Measurements from ENCODE around the gene RLN3.
A peak's percentile ranks its signal among the peaks of the same experiment; 100 is the strongest.
"Not testable (repeated sequence)": the region's sequence is repeated elsewhere in the genome, so short reads cannot be mapped to it uniquely, and the experiment has no call there.

The RLN3 gene

GRCh38 chr19:14022469-14022868, 5.5 kb upstream of the RLN3 start:
- DNase-seq: no peak

- DNase-seq: peak; percentile 54
These were observed 4.3 kb upstream of the RLN3 start for GRCh38 chr19:14023404-14024235.

GRCh38 chr19:14026652-14027192, 1.2 kb upstream of the RLN3 start:
- DNase-seq: not testable (repeated sequence)

GRCh38 chr19:14028901-14029300, 953 bp downstream of the RLN3 start:
- no peak for DNase-seq

GRCh38 chr19:14030997-14031718, 3.2 kb downstream of the RLN3 start:
- DNase-seq: no peak

- no peak for DNase-seq
These were observed 4.0 kb downstream of the RLN3 start, which contains the start of gene IL27RA for GRCh38 chr19:14031719-14032480. TSS of gene IL27RA (plus strand) at chr19:14031762. CDS start at chr19:14031873, 111 bp downstream.

GRCh38 chr19:14033946-14034345, 6.0 kb downstream of the RLN3 start:
- DNase-seq: no peak

GRCh38 chr19:14035159-14035558, 7.2 kb downstream of the RLN3 start:
- DNase-seq: not testable (repeated sequence)

GRCh38 chr19:14035706-14036105, 7.8 kb downstream of the RLN3 start:
- no peak for DNase-seq

- DNase-seq: no peak
These were observed 11.2 kb downstream of the RLN3 start for GRCh38 chr19:14039181-14039580.

GRCh38 chr19:14042659-14043608, 15.0 kb downstream of the RLN3 start:
- peak; percentile 57 for DNase-seq

- DNase-seq: not testable (repeated sequence)
These were observed 19.9 kb downstream of the RLN3 start for GRCh38 chr19:14047866-14048265.

- DNase-seq: no peak
These were observed 20.6 kb downstream of the RLN3 start for GRCh38 chr19:14048443-14049153.

- DNase-seq: no peak
These were observed 22.6 kb downstream of the RLN3 start for GRCh38 chr19:14050512-14050911.

- DNase-seq: not testable (repeated sequence)
These were observed 23.0 kb downstream of the RLN3 start for GRCh38 chr19:14050961-14051360.

- no peak for DNase-seq
These were observed 24.0 kb downstream of the RLN3 start for GRCh38 chr19:14051980-14052379.

GRCh38 chr19:14052470-14052869, 24.5 kb downstream of the RLN3 start:
- DNase-seq: no peak

GRCh38 chr19:14053032-14053431, 25.1 kb downstream of the RLN3 start:
- no peak for DNase-seq

GRCh38 chr19:14053500-14053899, 25.6 kb downstream of the RLN3 start:
- no peak for DNase-seq

GRCh38 chr19:14054099-14054498, 26.2 kb downstream of the RLN3 start:
- no peak for DNase-seq

GRCh38 chr19:14054721-14055120, 26.8 kb downstream of the RLN3 start:
- DNase-seq: no peak
